Fibroblast of pulmonary artery (primary cell): Measurements from ENCODE around the gene ARHGEF40.

ENCODE experiments used
- DNase-seq: peaks from one replicate; pipeline ENCODE4 v3.0.0-alpha.2; 2010; ENCODE audit warnings: low read depth
- H3K4me3 ChIP-seq: replicated peaks from 2 replicates; pipeline ENCODE4 v1.5.1; 2011; ENCODE audit warnings: low read depth, mild to moderate bottlenecking, control low read depth, low read length, moderate library complexity
- CTCF ChIP-seq: IDR thresholded peaks from 2 replicates; pipeline ENCODE4 v1.5.1; 2011; ENCODE audit warnings: mild to moderate bottlenecking, control low read depth, low read length, inconsistent platforms; ENCODE audit errors: missing control alignments

The ARHGEF40 gene

DNA sequence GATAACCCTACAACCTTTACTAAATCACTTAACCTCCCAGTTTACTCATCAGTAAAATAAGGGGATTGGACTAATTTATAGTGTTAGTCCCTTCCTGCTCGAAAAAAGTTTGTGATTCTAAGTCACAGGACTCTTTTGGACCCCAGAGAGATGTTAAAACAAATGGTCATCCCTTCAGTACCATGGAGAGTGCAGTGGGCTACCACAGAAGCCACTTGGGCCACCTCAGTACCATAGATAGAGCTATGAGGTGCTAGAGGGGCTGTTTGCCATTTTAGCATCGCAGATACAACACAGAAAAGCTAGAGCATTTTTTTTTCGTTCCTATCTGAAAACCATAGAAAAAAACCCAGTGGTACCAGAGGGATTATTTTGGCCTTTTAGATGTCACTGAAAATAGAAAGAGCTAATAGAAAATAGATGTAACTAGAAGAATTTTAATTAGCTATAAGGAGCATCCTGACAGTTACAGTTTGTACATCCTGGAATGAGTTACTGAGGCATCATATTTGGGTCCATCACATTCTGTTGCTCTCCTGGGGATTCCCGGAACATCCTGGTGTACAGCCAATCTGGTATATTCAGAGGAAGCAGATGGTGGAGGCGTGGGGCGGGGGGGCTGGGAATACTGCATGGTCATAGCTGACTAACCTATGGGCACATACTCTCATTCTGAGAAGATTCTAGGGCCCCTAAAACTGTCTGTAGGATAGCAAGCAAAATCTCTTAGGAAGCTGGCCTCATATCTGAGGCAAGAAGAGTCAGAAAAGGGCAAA lies 25.5 kb downstream of the ARHGEF40 start:
- H3K4me3 ChIP-seq, result no peak overlapping the region
- peak; percentile 31 for DNase-seq
- TF ChIP-seq CTCF, result no peak

GRCh38 chr14:21096438-21096837 lies 26.3 kb downstream of the ARHGEF40 start:
- no peak for TF ChIP-seq CTCF
- DNase-seq, result no peak
- H3K4me3 ChIP-seq, result no peak overlapping the region

DNA sequence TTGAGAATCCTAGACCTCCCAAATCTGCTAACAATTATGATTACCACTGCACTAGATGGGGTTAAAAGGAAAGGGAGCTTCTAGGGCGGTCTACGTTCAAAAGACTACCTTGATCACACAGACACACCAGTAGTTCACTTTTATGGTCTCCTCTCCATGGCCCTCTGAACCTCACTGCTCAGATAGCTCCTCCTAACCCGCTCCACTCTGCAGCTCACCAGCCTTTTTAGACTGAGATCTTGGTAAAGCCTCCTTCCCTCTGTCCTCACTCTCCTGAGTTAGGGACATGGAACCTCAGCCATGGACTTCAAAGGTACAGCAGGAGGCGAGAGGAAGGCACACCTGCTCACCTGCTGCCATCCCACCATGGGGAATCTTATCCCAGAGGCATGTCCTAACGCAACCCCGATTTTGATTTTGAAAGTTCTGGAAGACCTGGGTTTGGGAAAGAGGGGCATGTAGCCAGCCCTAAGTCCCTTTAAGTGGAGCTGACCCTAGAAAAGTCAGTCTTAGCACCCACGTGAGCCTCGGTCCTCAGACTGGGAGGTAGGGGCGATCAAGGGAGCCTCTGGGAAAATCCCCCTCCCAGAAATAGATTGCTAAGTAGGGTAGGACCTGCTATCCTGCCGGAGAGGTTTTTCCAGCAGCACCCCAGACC lies 27.0 kb downstream of the ARHGEF40 start:
- DNase-seq, result no peak
- peak overlapping the region; percentile 36 for H3K4me3 ChIP-seq
- no peak for TF ChIP-seq CTCF

DNA sequence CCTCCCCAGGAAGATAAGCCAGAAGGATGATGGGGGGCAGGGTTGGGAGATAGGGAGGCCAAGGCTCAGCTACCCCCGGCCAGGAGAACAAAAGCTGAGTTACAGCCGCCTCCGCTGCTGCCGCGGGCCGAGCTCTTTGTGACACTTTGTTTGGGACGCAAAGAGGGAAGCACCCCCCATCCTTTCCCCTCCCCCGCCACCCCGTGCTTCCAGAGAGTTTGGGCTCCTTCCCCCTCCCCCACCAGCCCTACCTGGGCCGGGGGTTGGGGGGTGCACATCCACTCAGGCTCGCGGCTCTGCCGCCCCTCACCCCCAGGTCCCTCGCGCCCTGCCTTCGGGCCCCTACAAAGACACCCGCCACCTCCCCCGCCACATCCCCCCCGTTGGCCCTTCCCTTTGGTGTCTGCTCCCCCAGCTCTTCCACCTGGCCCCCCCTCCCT lies 27.6 kb downstream of the ARHGEF40 start:
- H3K4me3 ChIP-seq, result peak overlapping the region; percentile 36
- no peak for DNase-seq
- TF ChIP-seq CTCF, result no peak

GRCh38 chr14:21098076-21098891 lies 28.2 kb downstream of the ARHGEF40 start, which contains the start of gene ZNF219:
Gene ZNF219, minus strand, starts transcription at chr14:21098655. Its CDS starts 5,064 bp downstream, at chr14:21093591.
- DNase-seq, result peak; percentile 45
- no peak for TF ChIP-seq CTCF
- H3K4me3 ChIP-seq, result peak within 1 kb of the TSS; percentile 73

DNA sequence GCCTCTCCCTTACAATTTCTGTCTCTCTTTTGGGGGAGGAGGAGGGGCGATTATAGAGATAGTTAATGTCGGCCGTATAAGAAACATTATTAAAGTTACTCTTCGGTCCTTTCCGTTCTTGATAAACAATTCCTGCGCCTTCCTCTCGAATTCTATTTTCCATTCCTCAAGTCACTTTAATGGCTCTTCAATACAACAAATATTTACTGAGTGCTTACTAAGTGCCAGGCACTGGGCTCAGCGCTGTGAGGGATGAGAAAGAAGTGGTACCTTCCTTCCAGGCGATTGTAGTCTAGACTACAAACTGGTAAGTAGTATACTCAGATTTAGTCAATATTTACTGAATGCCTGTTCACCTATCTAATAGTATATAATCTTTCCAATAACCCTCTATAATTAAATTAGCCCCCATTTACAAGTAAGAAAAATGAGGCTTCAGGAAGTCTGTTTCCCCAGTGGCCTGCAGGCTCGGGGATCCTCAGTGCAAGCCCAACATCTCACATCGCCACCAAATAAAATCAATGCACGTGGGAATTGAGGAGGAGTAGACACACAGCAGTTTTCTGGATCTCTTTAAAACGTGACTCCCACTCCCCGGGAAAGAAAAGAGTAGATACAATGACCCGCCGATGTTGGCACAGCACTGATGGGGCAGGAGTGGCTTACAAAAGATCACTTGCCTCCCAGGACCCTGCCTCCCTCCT lies 28.9 kb downstream of the ARHGEF40 start:
- DNase-seq, result no peak
- peak overlapping the region; percentile 73 for H3K4me3 ChIP-seq
- TF ChIP-seq CTCF, result no peak
